Caco-2 (cell line): ENCODE data around the gene ZNFX1. TPM values are rescaled to one million over a fixed set of nuclear protein-coding genes. Genes with fewer than 3 reads are reported as not detected.

Experiments
- BruUV-seq: library from RNA; stranded (reverse); fragments of 400-500 nt; replicated peaks from 2 replicates; lab custom pipeline; 2021; lab: Mats Ljungman, UMichigan
- CTCF ChIA-PET: fragments of 300-600 bp; sonication (Branson Sonifier 250); formaldehyde crosslinking; loops from one replicate; lab custom pipeline; 2022; ENCODE audit warnings: antibody characterized with exemption; lab: Charles Lee
- POLR2A ChIA-PET: fragments of 300-600 bp; sonication (Branson Sonifier 250); formaldehyde crosslinking; loops from one replicate; lab custom pipeline; 2022; ENCODE audit warnings: antibody characterized with exemption; lab: Charles Lee
- DNase-seq, 2 experiments: peaks; one replicate each; pipeline versions ENCODE4 v3.0.0 to v3.0.0-alpha.2; 2020 to 2022
- H3K27me3 ChIP-seq: replicated peaks from 2 replicates; pipeline ENCODE4 v1.6.0; 2011; ENCODE audit warnings: low read length; ENCODE audit not compliant: control insufficient read depth, insufficient read depth
- H3K36me3 ChIP-seq: 2 replicates; pipeline ENCODE4 v1.5.1; 2011; ENCODE audit warnings: low read length; ENCODE audit not compliant: control insufficient read depth, insufficient read depth
- H3K4me1 ChIP-seq: fragments of 250-450 bp; sonication (Bioruptor Pico); 2 replicates; pipeline ENCODE4 v1.5.1; 2020; ENCODE audit warnings: mild to moderate bottlenecking
- H3K4me3 ChIP-seq: 2 replicates; pipeline ENCODE4 v1.5.1; 2011; ENCODE audit warnings: low read depth, mild to moderate bottlenecking, control low read depth, low read length
- H3K9me3 ChIP-seq: fragments of 250-450 bp; sonication (Bioruptor Pico); 2 replicates; pipeline ENCODE4 v1.5.1; 2020; ENCODE audit warnings: mild to moderate bottlenecking, moderate library complexity
- H3K27ac Mint-ChIP-seq: one replicate; pipeline ENCODE4 v1.8.0; 2022; ENCODE audit warnings: mixed read lengths; ENCODE audit not compliant: unreplicated experiment
- H3K27me3 Mint-ChIP-seq: one replicate; pipeline ENCODE4 v1.8.0; 2022; ENCODE audit warnings: mixed read lengths; ENCODE audit not compliant: insufficient read depth, unreplicated experiment
- H3K36me3 Mint-ChIP-seq: one replicate; pipeline ENCODE4 v1.8.0; 2022; ENCODE audit warnings: mild to moderate bottlenecking, mixed read lengths; ENCODE audit not compliant: insufficient read depth, unreplicated experiment
- H3K4me1 Mint-ChIP-seq: one replicate; pipeline ENCODE4 v1.8.0; 2022; ENCODE audit warnings: low read depth, mixed read lengths; ENCODE audit not compliant: unreplicated experiment
- H3K4me3 Mint-ChIP-seq: one replicate; pipeline ENCODE4 v1.8.0; 2022; ENCODE audit warnings: mild to moderate bottlenecking, moderate library complexity, mixed read lengths; ENCODE audit not compliant: unreplicated experiment
- H3K9me3 Mint-ChIP-seq: one replicate; pipeline ENCODE4 v1.8.0; 2022; ENCODE audit warnings: mixed read lengths; ENCODE audit not compliant: unreplicated experiment
- CTCF ChIP-seq, 2 experiments: fragments of 200-600 bp in 1 of 2; IDR thresholded peaks; 1 replicate in 1 of 2; 2 replicates in 1 of 2; pipeline versions ENCODE4 v1.5.1 to v1.8.0; 2011 to 2022; ENCODE audit warnings: antibody characterized with exemption in 1 of 2, control low read depth in 1 of 2, inconsistent platforms in 1 of 2, low read depth in 1 of 2, low read length in 1 of 2, mild to moderate bottlenecking in 1 of 2, moderate library complexity in 1 of 2; ENCODE audit not compliant: insufficient read depth in 1 of 2, severe bottlenecking in 1 of 2, unreplicated experiment in 1 of 2
- intact Hi-C: fragments of 100-400 bp; cut with micrococcal nuclease; formaldehyde crosslinking; loops from one replicate; pipeline ENCODE4 v1.10.0; 2022; ENCODE audit not compliant: unreplicated experiment
- total RNA-seq: library from RNA; stranded (reverse); gene quantifications from 2 replicates; pipeline ENCODE4 v1.2.3, GENCODE V29; 2022

ZNFX1 gene
- total RNA-seq, 1 experiment from 2014 or later, result 34.0 TPM

GRCh38 chr20:49279677-49280462 is 2.0 kb upstream of the ZNFX1 start:
- no TSS peak for BruUV-seq
- TF ChIP-seq CTCF (IDR thresholded peaks at IDR 0.05; ENCODE audit: insufficient read depth in 1 of 2, low read depth in 1 of 2, low read length in 1 of 2, severe bottlenecking in 1 of 2, unreplicated experiment in 1 of 2), result no peak
- peaks cover 63% of the 10 kb centered on the region for H3K36me3 ChIP-seq
- ChIA-PET POLR2A (interaction anchor here (0.7 to 2.3 kb wide), 4 partner anchors 17 to 637 kb away, joined by 3 to 19 read pairs (median 3); partner anchors contain the start of gene DDX27), CTCF (no interaction called here)
- Mint-ChIP-seq H3K9me3 (peaks cover 51% of the 10 kb centered on the region), H3K27ac (peak overlapping the region; percentile 97), H3K4me1 (peaks cover 72% of the 10 kb centered on the region), H3K36me3 (peaks cover 100% of the 10 kb centered on the region), H3K27me3 (peaks cover 9% of the 10 kb centered on the region), H3K4me3 (peak overlapping the region; percentile 81)
- H3K4me3 ChIP-seq, result peak overlapping the region; percentile 76
- intact Hi-C loops, result loop anchor here (2.0 kb wide), 1 partner anchor 61 kb away; the partner anchor contains the start of gene DDX27
- no peaks in the 10 kb centered on the region for H3K27me3 ChIP-seq
- no peak for DNase-seq
- H3K4me1 ChIP-seq, result peaks cover 58% of the 10 kb centered on the region
- H3K9me3 ChIP-seq, result peaks cover 52% of the 10 kb centered on the region

- TF ChIP-seq CTCF (IDR thresholded peaks at IDR 0.05; ENCODE audit: insufficient read depth in 1 of 2, low read depth in 1 of 2, low read length in 1 of 2, severe bottlenecking in 1 of 2, unreplicated experiment in 1 of 2), result no peak
- Mint-ChIP-seq H3K4me3 (peak overlapping the region; percentile 81), H3K36me3 (peaks cover 97% of the 10 kb centered on the region), H3K4me1 (peaks cover 64% of the 10 kb centered on the region), H3K9me3 (peaks cover 43% of the 10 kb centered on the region), H3K27ac (peak overlapping the region; percentile 97), H3K27me3 (peaks cover 9% of the 10 kb centered on the region)
- H3K36me3 ChIP-seq, result peaks cover 58% of the 10 kb centered on the region
- peak in 1 of 2 experiments; percentile 54 for DNase-seq
- peak overlapping the region; percentile 76 for H3K4me3 ChIP-seq
- TSS peak; percentile 42 for BruUV-seq
- intact Hi-C loops, result loop anchor here (1.0 to 2.0 kb wide), 3 partner anchors 8 to 60 kb away; partner anchors contain the start of gene DDX27
- peaks cover 52% of the 10 kb centered on the region for H3K4me1 ChIP-seq
- H3K9me3 ChIP-seq, result peaks cover 46% of the 10 kb centered on the region
- ChIA-PET POLR2A (interaction anchor here (0.6 to 2.3 kb wide), 5 partner anchors 9 to 638 kb away, joined by 3 to 45 read pairs (median 15); partner anchors contain the start of gene DDX27), CTCF (no interaction called here)
- no peaks in the 10 kb centered on the region for H3K27me3 ChIP-seq
Observed at GRCh38 chr20:49278818-49279676, 1.2 kb upstream of the ZNFX1 start.

- peaks cover 46% of the 10 kb centered on the region for H3K36me3 ChIP-seq
- no peak for TF ChIP-seq CTCF (IDR thresholded peaks at IDR 0.05; ENCODE audit: insufficient read depth in 1 of 2, low read depth in 1 of 2, low read length in 1 of 2, severe bottlenecking in 1 of 2, unreplicated experiment in 1 of 2)
- peak overlapping the region; percentile 76 for H3K4me3 ChIP-seq
- H3K27ac Mint-ChIP-seq, result peak overlapping the region; percentile 97
- H3K9me3 Mint-ChIP-seq, result peaks cover 29% of the 10 kb centered on the region
- BruUV-seq, result no TSS peak
- H3K9me3 ChIP-seq, result peaks cover 32% of the 10 kb centered on the region
- H3K4me1 ChIP-seq, result peaks cover 38% of the 10 kb centered on the region
- intact Hi-C loops, result loop anchor here (1.0 to 2.0 kb wide), 4 partner anchors 10 to 59 kb away; partner anchors contain the start of gene DDX27
- H3K36me3 Mint-ChIP-seq, result peaks cover 94% of the 10 kb centered on the region
- CTCF ChIA-PET, result interaction anchor here (1.0 kb wide), 2 partner anchors 43 to 46 kb away, joined by 3 to 4 read pairs; no protein-coding TSS in a partner anchor
- H3K4me1 Mint-ChIP-seq, result peaks cover 51% of the 10 kb centered on the region
- no peaks in the 10 kb centered on the region for H3K27me3 ChIP-seq
- no peak for DNase-seq
- H3K27me3 Mint-ChIP-seq, result peaks cover 9% of the 10 kb centered on the region
- POLR2A ChIA-PET, result interaction anchor here (0.6 to 2.3 kb wide), 16 partner anchors 10 to 519 kb away, joined by 3 to 45 read pairs (median 4); partner anchors contain the start of genes CSE1L and DDX27
- H3K4me3 Mint-ChIP-seq, result peak overlapping the region; percentile 81
Observed at GRCh38 chr20:49277786-49278035, 146 bp downstream of the ZNFX1 start.
